ENCODE data around the gene EPHA5. TPM values are rescaled to one million over a fixed set of nuclear protein-coding genes. Genes with fewer than 3 reads are reported as not detected.

EPHA5 gene
- polyA plus RNA-seq, 3 donors: not detected

DNA sequence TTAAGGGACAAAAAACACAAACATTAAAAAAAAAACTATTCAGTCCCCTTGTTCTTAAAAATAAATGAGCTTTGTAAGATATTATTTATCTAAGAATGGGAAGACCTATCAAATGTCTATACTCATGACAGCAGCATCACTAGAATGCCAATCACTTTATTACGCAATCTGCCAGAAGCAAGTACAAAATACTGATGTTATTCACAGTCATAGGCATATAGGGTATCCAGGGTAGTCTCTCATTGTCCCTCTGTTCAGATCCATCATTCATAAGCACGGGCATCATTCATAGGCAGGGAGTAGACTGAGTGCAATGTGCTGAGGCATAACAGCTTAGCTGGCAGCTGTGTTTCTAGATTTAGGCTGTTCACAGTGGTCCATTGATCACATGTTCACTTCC, 109.1 kb downstream of the EPHA5 start:
- no peaks in the 10 kb centered on the region for H3K27me3 ChIP-seq (ENCODE audit: control insufficient read depth in 2 of 2, insufficient read depth in 2 of 2, low read length in 2 of 2)
- no peaks in the 10 kb centered on the region for H3K9me3 ChIP-seq (replicated peaks in 1 of 2; ENCODE audit: control insufficient read depth in 1 of 2, insufficient read depth in 1 of 2, low read length in 2 of 2)
- H3K27ac ChIP-seq (ENCODE audit: low read depth in 1 of 2, low read length in 2 of 2): no peak overlapping the region
- H3K36me3 ChIP-seq (replicated peaks in 1 of 2; ENCODE audit: control insufficient read depth in 1 of 2, insufficient read depth in 2 of 2, low read length in 2 of 2): no peaks in the 10 kb centered on the region
- H2AFZ ChIP-seq (ENCODE audit: insufficient read depth, low read depth, low read length, poor library complexity, severe bottlenecking): no peak overlapping the region
- no peaks in the 10 kb centered on the region for H4K20me1 ChIP-seq (ENCODE audit: insufficient read depth, low read length)
- Mint-ChIP-seq H3K27me3 (ENCODE audit: low read depth in 3 of 3) (no peaks in the 10 kb centered on the region), H3K4me3 (no peak overlapping the region), H3K9me3 (no peaks in the 10 kb centered on the region), H3K36me3 (no peaks in the 10 kb centered on the region), H3K27ac (no peak overlapping the region), H3K4me1 (no peaks in the 10 kb centered on the region)
- intact Hi-C loops (cut with micrococcal nuclease): no loop called here
- no peak for DNase-seq
- H3K4me1 ChIP-seq (ENCODE audit: control insufficient read depth in 1 of 2, insufficient read depth in 2 of 2, low read length in 2 of 2): no peaks in the 10 kb centered on the region
- TF ChIP-seq, protein P1, sequence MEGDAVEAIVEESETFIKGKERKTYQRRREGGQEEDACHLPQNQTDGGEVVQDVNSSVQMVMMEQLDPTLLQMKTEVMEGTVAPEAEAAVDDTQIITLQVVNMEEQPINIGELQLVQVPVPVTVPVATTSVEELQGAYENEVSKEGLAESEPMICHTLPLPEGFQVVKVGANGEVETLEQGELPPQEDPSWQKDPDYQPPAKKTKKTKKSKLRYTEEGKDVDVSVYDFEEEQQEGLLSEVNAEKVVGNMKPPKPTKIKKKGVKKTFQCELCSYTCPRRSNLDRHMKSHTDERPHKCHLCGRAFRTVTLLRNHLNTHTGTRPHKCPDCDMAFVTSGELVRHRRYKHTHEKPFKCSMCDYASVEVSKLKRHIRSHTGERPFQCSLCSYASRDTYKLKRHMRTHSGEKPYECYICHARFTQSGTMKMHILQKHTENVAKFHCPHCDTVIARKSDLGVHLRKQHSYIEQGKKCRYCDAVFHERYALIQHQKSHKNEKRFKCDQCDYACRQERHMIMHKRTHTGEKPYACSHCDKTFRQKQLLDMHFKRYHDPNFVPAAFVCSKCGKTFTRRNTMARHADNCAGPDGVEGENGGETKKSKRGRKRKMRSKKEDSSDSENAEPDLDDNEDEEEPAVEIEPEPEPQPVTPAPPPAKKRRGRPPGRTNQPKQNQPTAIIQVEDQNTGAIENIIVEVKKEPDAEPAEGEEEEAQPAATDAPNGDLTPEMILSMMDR (IDR thresholded peaks at IDR 0.05): no peak
- no peaks in the 10 kb centered on the region for H3K79me2 ChIP-seq (ENCODE audit: insufficient read depth, low read length)
- no peak overlapping the region for H3K4me2 ChIP-seq (replicated peaks; ENCODE audit: extremely low read depth, low read length, poor library complexity, severe bottlenecking)
- no peak overlapping the region for H3K4me3 ChIP-seq (replicated peaks in 1 of 3; ENCODE audit: low read depth in 2 of 3, low read length in 3 of 3)
- no CpG with 5 or more reads among the region's 2 CpGs for WGBS (ENCODE audit: insufficient coverage)
- no peak overlapping the region for H3K9ac ChIP-seq (ENCODE audit: insufficient read depth, low read length, poor library complexity, severe bottlenecking)

DNA sequence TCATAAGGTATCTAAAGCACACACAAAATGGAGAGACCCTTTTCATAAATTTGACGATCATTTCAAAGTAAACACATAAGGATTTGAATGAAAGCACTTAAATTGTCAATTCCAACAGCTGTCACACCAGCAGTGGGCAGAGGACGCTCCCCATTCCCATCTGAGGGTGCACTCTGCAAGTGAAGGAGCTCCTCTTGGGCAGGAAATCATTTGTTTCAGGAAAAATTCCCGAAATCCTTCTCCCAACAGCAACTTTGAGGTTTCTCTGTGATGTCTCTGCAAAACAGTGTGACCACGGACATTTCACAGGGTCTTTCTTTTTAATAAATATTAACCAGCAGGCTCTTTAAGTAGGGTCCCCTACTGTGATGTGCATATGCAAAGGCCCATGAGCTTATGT, 111.0 kb downstream of the EPHA5 start:
- no peaks in the 10 kb centered on the region for H3K36me3 Mint-ChIP-seq
- no peak overlapping the region for H3K4me3 ChIP-seq (replicated peaks in 1 of 3; ENCODE audit: low read depth in 2 of 3, low read length in 3 of 3)
- no peak overlapping the region for H2AFZ ChIP-seq (ENCODE audit: insufficient read depth, low read depth, low read length, poor library complexity, severe bottlenecking)
- DNase-seq: no peak
- no peaks in the 10 kb centered on the region for H3K79me2 ChIP-seq (ENCODE audit: insufficient read depth, low read length)
- H3K4me1 Mint-ChIP-seq: no peaks in the 10 kb centered on the region
- H3K27ac Mint-ChIP-seq: no peak overlapping the region
- H4K20me1 ChIP-seq (ENCODE audit: insufficient read depth, low read length): no peaks in the 10 kb centered on the region
- no peaks in the 10 kb centered on the region for H3K36me3 ChIP-seq (replicated peaks in 1 of 2; ENCODE audit: control insufficient read depth in 1 of 2, insufficient read depth in 2 of 2, low read length in 2 of 2)
- no peaks in the 10 kb centered on the region for H3K27me3 ChIP-seq (ENCODE audit: control insufficient read depth in 2 of 2, insufficient read depth in 2 of 2, low read length in 2 of 2)
- TF ChIP-seq, protein P1 (IDR thresholded peaks at IDR 0.05): no peak
- H3K9me3 ChIP-seq (replicated peaks in 1 of 2; ENCODE audit: control insufficient read depth in 1 of 2, insufficient read depth in 1 of 2, low read length in 2 of 2): no peaks in the 10 kb centered on the region
- WGBS (ENCODE audit: insufficient coverage): 47% methylated on average over 3 of the region's 4 CpGs
- no peak overlapping the region for H3K4me3 Mint-ChIP-seq
- H3K27me3 Mint-ChIP-seq (ENCODE audit: low read depth in 3 of 3): no peaks in the 10 kb centered on the region
- no peak overlapping the region for H3K4me2 ChIP-seq (replicated peaks; ENCODE audit: extremely low read depth, low read length, poor library complexity, severe bottlenecking)
- H3K9ac ChIP-seq (ENCODE audit: insufficient read depth, low read length, poor library complexity, severe bottlenecking): no peak overlapping the region
- H3K27ac ChIP-seq (ENCODE audit: low read depth in 1 of 2, low read length in 2 of 2): no peak overlapping the region
- intact Hi-C loops (cut with micrococcal nuclease): no loop called here
- H3K9me3 Mint-ChIP-seq: no peaks in the 10 kb centered on the region
- no peaks in the 10 kb centered on the region for H3K4me1 ChIP-seq (ENCODE audit: control insufficient read depth in 1 of 2, insufficient read depth in 2 of 2, low read length in 2 of 2)
